PC-3 (cell line): Measurements from ENCODE around the gene HTR2B. TPM values are rescaled to one million over a fixed set of nuclear protein-coding genes. Genes with fewer than 3 reads are reported as not detected.
A peak's percentile ranks its signal among the peaks of the same experiment; 100 is the strongest.

Source experiments
- ATAC-seq: fragments of 200-7000 bp; cut with Tn5 transposase; 2 replicates; pipeline ENCODE4 v1.9.1; 2020; ENCODE audit warnings: mild to moderate bottlenecking, moderate library complexity
- BruUV-seq: library from RNA; stranded (reverse); fragments of 400-500 nt; replicated peaks from 2 replicates; lab custom pipeline; 2021; lab: Mats Ljungman, UMichigan
- CTCF ChIA-PET: fragments of 300-600 bp; sonication (Branson Sonifier 250); formaldehyde crosslinking; loops from one replicate; lab custom pipeline; 2022; ENCODE audit warnings: antibody characterized with exemption; lab: Charles Lee
- POLR2A ChIA-PET: fragments of 300-600 bp; sonication (Branson Sonifier 250); formaldehyde crosslinking; loops from one replicate; lab custom pipeline; 2022; ENCODE audit warnings: antibody characterized with exemption; ENCODE audit not compliant: unreplicated experiment; lab: Charles Lee
- DNase-seq: peaks from one replicate; pipeline ENCODE4 v3.0.0-alpha.2; 2015
- H2AFZ ChIP-seq: fragments of 300-600 bp; sonication (generic); 2 replicates; pipeline ENCODE4 v1.6.0; 2016; ENCODE audit warnings: antibody characterized with exemption, low read length
- H3F3A ChIP-seq: fragments of 300-600 bp; sonication (generic); one replicate; pipeline ENCODE4 v1.6.0; 2017; ENCODE audit warnings: antibody characterized with exemption, low read length, control low read depth, mild to moderate bottlenecking; ENCODE audit not compliant: unreplicated experiment
- H3K27ac ChIP-seq: fragments of 300-600 bp; sonication (generic); 2 replicates; pipeline ENCODE4 v1.5.1; 2016; ENCODE audit warnings: mild to moderate bottlenecking, low read length
- H3K27me3 ChIP-seq: fragments of 300-600 bp; sonication (generic); 2 replicates; pipeline ENCODE4 v1.6.1; 2016; ENCODE audit warnings: low read length, mixed read lengths
- H3K36me3 ChIP-seq: fragments of 300-600 bp; sonication (generic); 2 replicates; pipeline ENCODE4 v1.6.1; 2016; ENCODE audit warnings: low read depth, mixed run types, low read length, mixed read lengths
- H3K4me1 ChIP-seq: fragments of 300-600 bp; sonication (generic); 2 replicates; pipeline ENCODE4 v1.5.1; 2016; ENCODE audit warnings: low read length; ENCODE audit not compliant: insufficient read depth
- H3K4me2 ChIP-seq: fragments of 300-600 bp; sonication (generic); 2 replicates; pipeline ENCODE4 v1.6.0; 2016; ENCODE audit warnings: low read length
- H3K4me3 ChIP-seq: fragments of 300-600 bp; sonication (generic); 2 replicates; pipeline ENCODE4 v1.5.1; 2016; ENCODE audit warnings: mild to moderate bottlenecking, low read length, mixed read lengths
- H3K79me2 ChIP-seq: fragments of 300-600 bp; sonication (generic); 2 replicates; pipeline ENCODE4 v1.6.1; 2017; ENCODE audit warnings: low read length, mixed read lengths
- H3K9ac ChIP-seq: fragments of 300-600 bp; sonication (generic); 2 replicates; pipeline ENCODE4 v1.6.0; 2016; ENCODE audit warnings: mild to moderate bottlenecking, low read length
- H3K9me2 ChIP-seq: fragments of 300-600 bp; sonication (generic); replicated peaks from 2 replicates; pipeline ENCODE4 v1.6.1; 2016; ENCODE audit warnings: mixed run types, low read length, mixed read lengths
- H3K9me3 ChIP-seq: fragments of 300-600 bp; sonication (generic); 2 replicates; pipeline ENCODE4 v1.6.1; 2016; ENCODE audit warnings: low read length, mixed read lengths
- H4K20me1 ChIP-seq: fragments of 300-600 bp; sonication (generic); 2 replicates; pipeline ENCODE4 v1.6.1; 2016; ENCODE audit warnings: low read length, mixed read lengths
- EZH2 ChIP-seq: fragments of 300-600 bp; sonication (generic); IDR thresholded peaks from one replicate; pipeline ENCODE4 v1.6.1; 2017; ENCODE audit warnings: antibody characterized with exemption, mild to moderate bottlenecking, low read length; ENCODE audit not compliant: unreplicated experiment
- EZH2phosphoT487 ChIP-seq: fragments of 300-600 bp; sonication (generic); IDR thresholded peaks from 2 replicates; pipeline ENCODE4 v1.6.1; 2018; ENCODE audit warnings: mild to moderate bottlenecking, antibody characterized with exemption, low read length, borderline replicate concordance
- intact Hi-C: fragments of 100-400 bp; cut with micrococcal nuclease; formaldehyde crosslinking; loops from 2 replicates; pipeline ENCODE4 v1.9.0; 2023
- total RNA-seq: library from RNA; depleted of rRNA; stranded (reverse); fragments of >200 nt; gene quantifications from 2 replicates; pipeline ENCODE4 v1.2.3, GENCODE V29; 2014
- TF ChIP-seq, protein P1 (sequence below): fragments of 300-600 bp; sonication (generic); conservative IDR thresholded peaks from 2 replicates; pipeline ENCODE4 v1.5.1; 2017; ENCODE audit warnings: antibody characterized with exemption, low read depth, mild to moderate bottlenecking, low read length

The HTR2B gene
- total RNA-seq, 1 experiment from 2014 or later: not detected

DNA sequence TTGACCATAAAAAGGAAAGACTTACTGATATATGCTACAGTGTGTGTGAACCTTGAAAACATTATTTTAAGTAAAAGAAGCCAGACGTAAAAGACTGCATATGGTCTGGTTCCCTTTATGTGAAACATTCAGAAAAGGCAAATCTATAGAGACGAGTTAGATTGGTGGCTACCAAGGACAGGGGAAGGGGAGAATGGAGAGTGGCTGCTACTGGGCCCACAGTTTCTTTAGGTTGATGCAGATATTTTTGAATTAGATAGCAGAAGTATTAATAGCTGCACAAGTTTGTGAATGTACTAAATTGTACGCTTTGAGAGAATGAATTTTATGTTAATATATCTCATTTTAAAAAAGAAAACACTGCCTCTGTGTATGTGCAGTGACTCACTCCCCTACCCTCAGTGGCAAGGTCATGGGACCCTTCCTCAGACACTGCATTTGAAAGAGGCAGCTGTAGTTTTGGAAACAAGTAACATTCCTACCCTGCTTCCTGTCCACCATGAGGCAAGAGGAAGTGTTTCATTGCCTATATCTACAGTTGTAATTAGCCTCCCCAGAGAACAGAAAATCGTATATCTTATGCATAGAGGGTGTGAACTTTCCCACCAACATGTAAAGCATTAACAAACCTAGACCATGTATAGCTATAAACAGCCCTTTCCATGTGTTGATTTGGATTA, 43.8 kb upstream of the HTR2B start:
- TF ChIP-seq, protein P1, sequence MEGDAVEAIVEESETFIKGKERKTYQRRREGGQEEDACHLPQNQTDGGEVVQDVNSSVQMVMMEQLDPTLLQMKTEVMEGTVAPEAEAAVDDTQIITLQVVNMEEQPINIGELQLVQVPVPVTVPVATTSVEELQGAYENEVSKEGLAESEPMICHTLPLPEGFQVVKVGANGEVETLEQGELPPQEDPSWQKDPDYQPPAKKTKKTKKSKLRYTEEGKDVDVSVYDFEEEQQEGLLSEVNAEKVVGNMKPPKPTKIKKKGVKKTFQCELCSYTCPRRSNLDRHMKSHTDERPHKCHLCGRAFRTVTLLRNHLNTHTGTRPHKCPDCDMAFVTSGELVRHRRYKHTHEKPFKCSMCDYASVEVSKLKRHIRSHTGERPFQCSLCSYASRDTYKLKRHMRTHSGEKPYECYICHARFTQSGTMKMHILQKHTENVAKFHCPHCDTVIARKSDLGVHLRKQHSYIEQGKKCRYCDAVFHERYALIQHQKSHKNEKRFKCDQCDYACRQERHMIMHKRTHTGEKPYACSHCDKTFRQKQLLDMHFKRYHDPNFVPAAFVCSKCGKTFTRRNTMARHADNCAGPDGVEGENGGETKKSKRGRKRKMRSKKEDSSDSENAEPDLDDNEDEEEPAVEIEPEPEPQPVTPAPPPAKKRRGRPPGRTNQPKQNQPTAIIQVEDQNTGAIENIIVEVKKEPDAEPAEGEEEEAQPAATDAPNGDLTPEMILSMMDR: no peak
- DNase-seq (no peak), ATAC-seq (no peak)
- POLR2A ChIA-PET: no interaction called here
- Histone ChIP-seq H4K20me1 (no peaks in the 10 kb centered on the region), H3K27me3 (no peaks in the 10 kb centered on the region), H3K36me3 (peaks cover 65% of the 10 kb centered on the region), H3K9ac (no peak overlapping the region), H3K9me3 (no peaks in the 10 kb centered on the region), H3K4me1 (no peaks in the 10 kb centered on the region), H3K79me2 (no peaks in the 10 kb centered on the region), H3K4me3 (no peak overlapping the region), H3K4me2 (no peak overlapping the region), H3F3A (no peaks in the 10 kb centered on the region), H3K9me2 (no peaks in the 10 kb centered on the region), H3K27ac (no peak overlapping the region), H2AFZ (no peak overlapping the region)
- intact Hi-C loops: no loop called here
- CTCF ChIA-PET: no interaction called here
- no TSS peak for BruUV-seq

DNA sequence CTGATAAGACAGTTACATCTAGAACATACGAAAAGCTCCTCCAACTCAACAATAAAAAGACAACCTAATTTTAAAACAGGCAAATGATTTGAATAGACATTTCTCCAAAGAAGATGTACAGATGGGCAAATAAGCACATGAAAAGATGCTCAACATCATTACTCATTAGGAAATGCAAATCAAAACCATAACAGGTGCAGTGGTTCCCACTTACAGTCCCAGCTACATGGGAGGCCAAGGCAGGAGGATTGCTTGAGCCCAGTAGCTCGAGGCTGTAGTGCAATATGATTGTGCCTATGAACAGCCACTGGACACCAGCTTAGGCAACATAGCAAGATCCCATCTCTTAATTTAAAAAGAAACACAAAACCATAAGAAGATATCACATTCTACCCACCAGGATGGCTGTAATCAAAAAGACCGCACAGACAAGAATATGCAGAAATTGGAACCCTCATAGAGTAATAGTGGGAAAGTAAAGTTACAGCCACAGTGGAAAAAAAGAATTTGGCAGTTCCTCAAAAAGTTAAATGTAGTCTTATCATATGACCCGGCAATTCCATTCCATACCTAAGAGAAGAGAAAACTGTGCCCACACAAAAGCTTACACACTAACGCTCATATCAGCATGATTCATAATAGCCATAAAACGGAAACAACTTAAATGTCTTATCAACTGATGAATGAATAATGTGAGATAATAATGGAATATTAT, 43.1 kb upstream of the HTR2B start:
- DNase-seq (no peak), ATAC-seq (no peak)
- TSS peak; percentile 4 for BruUV-seq
- H3K27me3 ChIP-seq: no peaks in the 10 kb centered on the region
- CTCF ChIA-PET: no interaction called here
- peaks cover 71% of the 10 kb centered on the region for H3K36me3 ChIP-seq
- no peak overlapping the region for H3K4me3 ChIP-seq
- no peaks in the 10 kb centered on the region for H3F3A ChIP-seq
- H3K9me3 ChIP-seq: no peaks in the 10 kb centered on the region
- no peak overlapping the region for H3K4me2 ChIP-seq
- no peak overlapping the region for H3K27ac ChIP-seq
- H3K9me2 ChIP-seq: no peaks in the 10 kb centered on the region
- H3K4me1 ChIP-seq: no peaks in the 10 kb centered on the region
- no peak overlapping the region for H3K9ac ChIP-seq
- POLR2A ChIA-PET: no interaction called here
- no peaks in the 10 kb centered on the region for H3K79me2 ChIP-seq
- no peak overlapping the region for H2AFZ ChIP-seq
- TF ChIP-seq EZH2: no peak
- TF ChIP-seq EZH2phosphoT487: no peak
- TF ChIP-seq, protein P1: no peak
- H4K20me1 ChIP-seq: no peaks in the 10 kb centered on the region
- intact Hi-C loops: no loop called here
